COLO668 (cell line): ENCODE data around the gene TADA3.

Source experiments
- DNase-seq: peaks from one replicate; lab custom pipeline; 2025; ENCODE audit not compliant: unreplicated experiment; lab: John Stamatoyannopoulos, UW

The TADA3 gene

GRCh38 chr3:9730657-9731205 lies 61.5 kb downstream of the TADA3 start:
- DNase-seq = peak; percentile 69
